Smooth muscle cell (in vitro differentiated cells): ENCODE measurements around the gene OOSP3. TPM values are rescaled to one million over a fixed set of nuclear protein-coding genes. Genes with fewer than 3 reads are reported as not detected.

Source experiments
- DNase-seq: peaks from one replicate; lab custom pipeline; 2025; ENCODE audit not compliant: unreplicated experiment; lab: John Stamatoyannopoulos, UW
- H2AFZ ChIP-seq: fragments of 200-600 bp; sonication (generic); 2 replicates; pipeline ENCODE4 v1.6.0; 2016; ENCODE audit warnings: antibody characterized with exemption, low read depth, mild to moderate bottlenecking
- H3F3A ChIP-seq: fragments of 200-600 bp; sonication (generic); 2 replicates; pipeline ENCODE4 v1.6.0; 2017; ENCODE audit warnings: antibody characterized with exemption, low read depth
- H3K27ac ChIP-seq: fragments of 200-600 bp; sonication (generic); 2 replicates; pipeline ENCODE4 v1.5.1; 2016; ENCODE audit warnings: low read depth, mild to moderate bottlenecking
- H3K27me3 ChIP-seq: fragments of 200-600 bp; sonication (generic); 2 replicates; pipeline ENCODE4 v1.6.1; 2016; ENCODE audit warnings: low read depth, mild to moderate bottlenecking
- H3K36me3 ChIP-seq: fragments of 200-600 bp; sonication (generic); 2 replicates; pipeline ENCODE4 v1.5.1; 2016; ENCODE audit warnings: low read depth
- H3K4me1 ChIP-seq: fragments of 200-600 bp; sonication (generic); 2 replicates; pipeline ENCODE4 v1.5.1; 2016; ENCODE audit warnings: low read depth
- H3K4me2 ChIP-seq: fragments of 200-600 bp; sonication (generic); 2 replicates; pipeline ENCODE4 v1.6.0; 2016; ENCODE audit warnings: mild to moderate bottlenecking
- H3K4me3 ChIP-seq: fragments of 200-600 bp; sonication (generic); 2 replicates; pipeline ENCODE4 v1.5.1; 2016; ENCODE audit warnings: mild to moderate bottlenecking
- H3K79me2 ChIP-seq: fragments of 200-600 bp; sonication (generic); 2 replicates; pipeline ENCODE4 v1.6.0; 2016; ENCODE audit warnings: low read depth, mild to moderate bottlenecking
- H3K9ac ChIP-seq: fragments of 200-600 bp; sonication (generic); 2 replicates; pipeline ENCODE4 v1.6.0; 2016; ENCODE audit warnings: low read depth
- H3K9me3 ChIP-seq: fragments of 200-600 bp; sonication (generic); replicated peaks from 2 replicates; pipeline ENCODE4 v1.5.1; 2016; ENCODE audit warnings: low read depth
- H4K20me1 ChIP-seq: fragments of 200-600 bp; sonication (generic); 2 replicates; pipeline ENCODE4 v1.6.0; 2016; ENCODE audit warnings: low read depth
- CTCF ChIP-seq: fragments of 200-600 bp; sonication (generic); IDR thresholded peaks from 2 replicates; pipeline ENCODE4 v1.5.1; 2017; ENCODE audit warnings: borderline replicate concordance, mild to moderate bottlenecking, antibody characterized with exemption; ENCODE audit not compliant: insufficient read depth, poor library complexity, severe bottlenecking
- WGBS: methylation state at CpG from one replicate; pipeline ENCODE4 v1.1.7; 2016; ENCODE audit warnings: low lambda C conversion rate; 5-methylcytosine and 5-hydroxymethylcytosine counted together
- polyA plus RNA-seq: library from polyadenylated mRNA; unstranded; fragments of >200 nt; fragmentation: Nextera tagmentation; extraction: Ambion mirVana; gene quantifications from 2 replicates; pipeline ENCODE4 v1.2.1, GENCODE V29; 2016
- total RNA-seq: library from RNA; depleted of rRNA; stranded (reverse); fragments of >200 nt; gene quantifications from 2 replicates; pipeline ENCODE4 v1.2.3, GENCODE V29; 2014

The OOSP3 gene
- total and polyA plus RNA-seq, 2 experiments from 2014 or later = not detected

DNA sequence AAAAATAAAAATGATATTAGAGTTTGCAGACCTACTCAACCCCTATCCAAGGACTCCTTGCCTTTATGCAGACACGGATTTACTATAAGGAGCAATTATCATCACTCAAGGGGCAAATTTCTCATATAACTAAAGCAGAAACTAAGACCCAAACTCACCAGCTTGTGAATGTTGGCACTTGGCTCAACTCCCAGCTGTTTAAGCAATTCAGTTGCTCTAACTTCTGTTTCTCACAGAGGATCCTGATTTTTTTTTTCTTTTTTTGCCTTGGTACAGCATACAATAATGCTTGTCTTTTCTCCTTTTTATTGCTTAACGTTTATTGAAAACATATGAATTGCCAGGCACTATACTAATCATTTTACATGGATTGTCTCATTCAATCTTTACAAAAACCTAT is 23.7 kb upstream of the OOSP3 start:
- Histone ChIP-seq H3K4me3 (no peak overlapping the region), H2AFZ (no peak overlapping the region), H3K9me3 (no peaks in the 10 kb centered on the region), H3K4me2 (no peak overlapping the region), H4K20me1 (no peaks in the 10 kb centered on the region), H3K27me3 (no peaks in the 10 kb centered on the region), H3K27ac (no peak overlapping the region), H3K79me2 (no peaks in the 10 kb centered on the region), H3K4me1 (no peaks in the 10 kb centered on the region), H3F3A (no peaks in the 10 kb centered on the region), H3K9ac (no peak overlapping the region), H3K36me3 (no peaks in the 10 kb centered on the region)
- no peak for TF ChIP-seq CTCF
- DNase-seq = no peak
- WGBS = 73% methylated on average over 2 of the region's 2 CpGs

DNA sequence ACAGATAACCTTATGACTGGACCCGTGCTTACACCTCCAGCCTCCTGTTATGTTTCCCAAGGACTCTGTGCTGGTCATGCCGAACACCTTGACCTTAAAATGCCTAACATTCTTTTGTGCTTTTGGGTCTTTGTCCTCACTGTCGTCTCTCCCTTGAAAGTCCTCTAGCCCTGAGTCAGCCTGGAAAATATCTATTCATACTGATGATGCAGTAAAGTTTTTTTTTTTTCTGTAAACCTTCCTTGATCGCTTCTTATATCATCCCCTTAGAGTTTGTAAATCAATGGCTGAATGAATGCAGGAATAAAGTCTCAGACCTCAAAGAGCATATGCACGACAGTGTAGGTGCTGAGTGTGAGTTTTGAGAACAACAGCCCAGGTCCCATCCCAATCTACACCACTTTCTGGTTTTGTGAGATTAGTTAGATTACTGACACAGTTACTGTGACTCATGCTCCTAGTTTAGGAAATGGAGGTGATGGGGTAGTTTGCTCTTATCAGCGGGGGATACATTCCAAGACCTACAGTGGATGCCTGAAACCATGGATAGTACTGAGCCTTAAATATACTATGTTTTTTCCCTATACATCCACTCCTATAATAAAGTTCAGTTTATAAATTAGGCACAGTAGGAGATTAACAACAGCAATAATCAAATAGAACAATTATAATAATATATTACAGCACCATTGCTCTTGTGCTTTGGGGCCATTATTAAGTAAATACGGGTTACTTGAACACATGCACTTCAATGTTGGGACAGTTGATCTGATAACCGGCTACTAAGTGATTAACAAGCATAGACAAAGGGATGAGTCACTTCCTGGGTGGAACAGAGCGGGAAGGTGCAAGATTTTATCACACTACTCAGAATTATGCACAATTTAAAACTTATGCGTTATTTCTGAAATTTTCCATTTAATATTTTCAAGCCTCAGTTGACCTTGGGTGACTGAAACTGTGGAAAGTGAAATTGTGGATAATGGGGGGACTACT is 20.8 kb upstream of the OOSP3 start:
- no peaks in the 10 kb centered on the region for H3K27me3 ChIP-seq
- no peaks in the 10 kb centered on the region for H3K9me3 ChIP-seq
- H3K4me3 ChIP-seq = no peak overlapping the region
- H3K4me2 ChIP-seq = no peak overlapping the region
- no peaks in the 10 kb centered on the region for H4K20me1 ChIP-seq
- H3F3A ChIP-seq = no peaks in the 10 kb centered on the region
- TF ChIP-seq CTCF = no peak
- no peaks in the 10 kb centered on the region for H3K79me2 ChIP-seq
- H3K9ac ChIP-seq = no peak overlapping the region
- no peaks in the 10 kb centered on the region for H3K4me1 ChIP-seq
- H3K27ac ChIP-seq = peak overlapping the region; percentile 45
- 58% methylated on average over 10 of the region's 10 CpGs for WGBS
- no peak for DNase-seq
- no peaks in the 10 kb centered on the region for H3K36me3 ChIP-seq
- no peak overlapping the region for H2AFZ ChIP-seq

- no peaks in the 10 kb centered on the region for H3K9me3 ChIP-seq
- no peak for TF ChIP-seq CTCF
- H2AFZ ChIP-seq = no peak overlapping the region
- no peaks in the 10 kb centered on the region for H3K4me1 ChIP-seq
- no peak overlapping the region for H3K4me2 ChIP-seq
- H3K79me2 ChIP-seq = no peaks in the 10 kb centered on the region
- H3K27ac ChIP-seq = no peak overlapping the region
- no peak overlapping the region for H3K4me3 ChIP-seq
- no peaks in the 10 kb centered on the region for H3K27me3 ChIP-seq
- DNase-seq = no peak
- H3F3A ChIP-seq = no peaks in the 10 kb centered on the region
- no peaks in the 10 kb centered on the region for H4K20me1 ChIP-seq
- H3K9ac ChIP-seq = no peak overlapping the region
- no peaks in the 10 kb centered on the region for H3K36me3 ChIP-seq
Observed at GRCh38 chr11:59859673-59860072, 18.9 kb upstream of the OOSP3 start.
